Measurements from ENCODE around the gene TTN.

TTN gene

GRCh38 chr2:178807227-178808008 lies at the start of gene TTN:
TTN (minus strand) TSS chr2:178807423; CDS start chr2:178804642, 2,781 bp downstream.
- DNase-seq (ENCODE audit: low read depth) = no peak

- no peak for DNase-seq (ENCODE audit: low read depth)
Measured at GRCh38 chr2:178855151-178855550, 47.9 kb upstream of the TTN start.

GRCh38 chr2:178848335-178848734 lies 41.1 kb upstream of the TTN start:
- DNase-seq (ENCODE audit: low read depth) = no peak

- no peak for DNase-seq (ENCODE audit: low read depth)
Measured at GRCh38 chr2:178846458-178846802, 39.2 kb upstream of the TTN start.

- DNase-seq (ENCODE audit: low read depth) = no peak
Measured at GRCh38 chr2:178845566-178846457, 38.6 kb upstream of the TTN start.

- DNase-seq (ENCODE audit: low read depth) = no peak
Measured at GRCh38 chr2:178844701-178845100, 37.5 kb upstream of the TTN start.

- DNase-seq (ENCODE audit: low read depth) = no peak
Measured at GRCh38 chr2:178844269-178844668, 37.0 kb upstream of the TTN start.

- no peak for DNase-seq (ENCODE audit: low read depth)
Measured at GRCh38 chr2:178843697-178844096, 36.5 kb upstream of the TTN start.

- no peak for DNase-seq (ENCODE audit: low read depth)
Measured at GRCh38 chr2:178836807-178837206, 29.6 kb upstream of the TTN start.

GRCh38 chr2:178834086-178834485 lies 26.9 kb upstream of the TTN start:
- no peak for DNase-seq (ENCODE audit: low read depth)

- no peak for DNase-seq (ENCODE audit: low read depth)
Measured at GRCh38 chr2:178833382-178833781, 26.2 kb upstream of the TTN start.

- no peak for DNase-seq (ENCODE audit: low read depth)
Measured at GRCh38 chr2:178830451-178830850, 23.2 kb upstream of the TTN start.

GRCh38 chr2:178829981-178830380 lies 22.8 kb upstream of the TTN start:
- DNase-seq (ENCODE audit: low read depth) = no peak

GRCh38 chr2:178829299-178829960 lies 22.2 kb upstream of the TTN start:
- DNase-seq (ENCODE audit: low read depth) = no peak

- DNase-seq (ENCODE audit: low read depth) = no peak
Measured at GRCh38 chr2:178828486-178828881, 21.3 kb upstream of the TTN start.

- no peak for DNase-seq (ENCODE audit: low read depth)
Measured at GRCh38 chr2:178827739-178828485, 20.7 kb upstream of the TTN start.

GRCh38 chr2:178827111-178827510 lies 19.9 kb upstream of the TTN start:
- DNase-seq (ENCODE audit: low read depth) = no peak

- no peak for DNase-seq (ENCODE audit: low read depth)
Measured at GRCh38 chr2:178825183-178825582, 18.0 kb upstream of the TTN start.

- no peak for DNase-seq (ENCODE audit: low read depth)
Measured at GRCh38 chr2:178824181-178824580, 17.0 kb upstream of the TTN start.

- no peak for DNase-seq (ENCODE audit: low read depth)
Measured at GRCh38 chr2:178819992-178820391, 12.8 kb upstream of the TTN start.

GRCh38 chr2:178819147-178819875 lies 12.1 kb upstream of the TTN start:
- no peak for DNase-seq (ENCODE audit: low read depth)
